Stimulated activated CD4-positive, alpha-beta T cell treated with anti-CD3 and anti-CD28 coated beads, Interleukin-2, amount 100 ng/mL, for 24 hours (primary cell): ENCODE measurements around the gene EFCAB13.
"Not testable (repeated sequence)": the region's sequence is repeated elsewhere in the genome, so short reads cannot be mapped to it uniquely, and the experiment has no call there.

Source experiments
- DNase-seq, 2 donors: peaks; one replicate each; pipeline ENCODE4 v3.0.0-alpha.2; 2020

The EFCAB13 gene

GRCh38 chr17:47432240-47432639, 108.5 kb downstream of the EFCAB13 start:
- DNase-seq = not testable (repeated sequence)

GRCh38 chr17:47465165-47465564, 141.4 kb downstream of the EFCAB13 start:
- DNase-seq = no peak

GRCh38 chr17:47466976-47467375, 143.2 kb downstream of the EFCAB13 start:
- not testable (repeated sequence) for DNase-seq

GRCh38 chr17:47470836-47471235, 147.1 kb downstream of the EFCAB13 start:
- DNase-seq = no peak

GRCh38 chr17:47472073-47472472, 148.3 kb downstream of the EFCAB13 start:
- DNase-seq = not testable (repeated sequence)
